Hepatocyte (in vitro differentiated cells): Measurements from ENCODE around the gene UBASH3A.

Source experiments
- CTCF ChIP-seq: fragments of 200-600 bp; sonication (generic); IDR thresholded peaks from 2 replicates; pipeline ENCODE4 v1.5.1; 2016; ENCODE audit warnings: antibody characterized with exemption, mild to moderate bottlenecking; ENCODE audit not compliant: poor library complexity
- EZH2 ChIP-seq: fragments of 200-600 bp; sonication (generic); IDR thresholded peaks from 2 replicates; pipeline ENCODE4 v1.6.1; 2016; ENCODE audit warnings: antibody characterized with exemption, mild to moderate bottlenecking, borderline replicate concordance

GRCh38 chr21:42443181-42443785, 39.6 kb downstream of the UBASH3A start:
- TF ChIP-seq CTCF (no peak), EZH2 (no peak)
